Measurements from ENCODE around the gene GYG2. TPM values are rescaled to one million over a fixed set of nuclear protein-coding genes. Genes with fewer than 3 reads are reported as not detected.
A peak's percentile ranks its signal among the peaks of the same experiment; 100 is the strongest.
"Not testable (repeated sequence)": the region's sequence is repeated elsewhere in the genome, so short reads cannot be mapped to it uniquely, and the experiment has no call there.

Gene GYG2
- total and polyA plus RNA-seq, 2 of the 13 experiments (the other 11 are each of a cell fraction or from before 2014, with no cell fraction given) = 20.0 to 24.3 TPM

DNA sequence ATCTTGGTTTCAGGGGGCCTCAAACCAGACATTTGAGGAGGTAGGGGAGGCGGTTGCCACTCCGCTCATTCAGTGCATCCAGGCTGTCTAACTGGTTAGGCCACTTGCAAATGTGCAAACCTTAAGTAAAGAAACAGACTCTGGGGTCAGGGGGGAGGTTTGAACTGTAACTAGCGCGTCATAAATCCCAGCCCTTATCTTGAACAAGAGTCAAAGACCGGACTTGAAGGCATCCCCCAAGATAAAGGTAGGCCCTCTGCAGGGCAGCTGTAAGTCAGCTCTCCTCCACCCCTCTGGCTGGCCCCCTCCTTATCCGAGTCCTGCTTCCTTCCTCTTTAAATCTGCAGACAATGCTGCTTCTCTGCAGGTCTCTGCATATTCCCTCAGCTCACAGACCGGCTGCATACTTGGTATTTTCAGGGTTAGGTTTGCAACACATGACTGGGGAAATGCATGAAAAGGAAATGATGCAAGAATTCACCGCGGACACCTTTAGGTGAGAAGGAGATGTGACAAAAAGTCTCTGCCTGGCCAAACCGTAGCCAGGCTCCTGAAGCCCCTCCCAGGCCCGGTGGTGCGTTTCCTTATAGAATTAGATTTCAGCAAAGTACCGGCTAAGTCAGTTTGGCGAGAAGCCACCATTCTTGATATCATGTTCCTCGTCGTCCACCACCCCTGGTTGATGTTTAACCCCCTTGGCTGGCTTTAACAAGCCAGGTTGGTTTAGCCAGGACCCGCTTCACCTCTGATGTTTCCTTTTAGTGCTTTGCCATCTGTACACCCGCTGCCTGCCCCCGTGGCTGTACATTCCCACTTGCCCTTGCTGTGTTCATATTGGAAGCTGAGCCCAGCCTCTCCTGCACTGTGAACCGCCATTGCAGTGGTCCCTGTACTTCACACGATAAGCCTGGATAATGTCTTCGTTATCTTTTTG is 69.2 kb downstream of the GYG2 start (continued):
- TF ChIP-seq FOXP4 (CRISPR knock-in tag; IDR thresholded peaks at IDR 0.05) = 0 out of 2 replicates have a peak, but pooled peaks have one; percentile 15
- peak in 1 of 2 experiments; percentile 56; a peak in 2 of 4 replicates for TF ChIP-seq POLR2A (IDR thresholded peaks at IDR 0.05; ENCODE audit: insufficient read depth in 1 of 2, low read depth in 2 of 2, low read length in 2 of 2)
- peak; percentile 54; the same call in 1 of the 2 replicates for TF ChIP-seq HOXA3 (CRISPR knock-in tag; IDR thresholded peaks at IDR 0.05)
- TF ChIP-seq, protein P1, sequence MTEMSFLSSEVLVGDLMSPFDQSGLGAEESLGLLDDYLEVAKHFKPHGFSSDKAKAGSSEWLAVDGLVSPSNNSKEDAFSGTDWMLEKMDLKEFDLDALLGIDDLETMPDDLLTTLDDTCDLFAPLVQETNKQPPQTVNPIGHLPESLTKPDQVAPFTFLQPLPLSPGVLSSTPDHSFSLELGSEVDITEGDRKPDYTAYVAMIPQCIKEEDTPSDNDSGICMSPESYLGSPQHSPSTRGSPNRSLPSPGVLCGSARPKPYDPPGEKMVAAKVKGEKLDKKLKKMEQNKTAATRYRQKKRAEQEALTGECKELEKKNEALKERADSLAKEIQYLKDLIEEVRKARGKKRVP (CRISPR knock-in tag; IDR thresholded peaks at IDR 0.05) = peak in 1 of 2 experiments; percentile 86; a peak in 2 of 4 replicates
- 0 out of 2 replicates have a peak, but pooled peaks have one; percentile 27 for TF ChIP-seq TFDP2 (CRISPR knock-in tag; IDR thresholded peaks at IDR 0.05)
- peak; percentile 42 for TF ChIP-seq HNF4A (CRISPR knock-in tag; IDR thresholded peaks at IDR 0.05)
- TF ChIP-seq GFI1 (CRISPR knock-in tag; IDR thresholded peaks at IDR 0.05; ENCODE audit: borderline replicate concordance) = peak; percentile 59; the same call in 1 of the 2 replicates
- peak; percentile 51; the same call in 1 of the 2 replicates for TF ChIP-seq ZBTB21 (CRISPR knock-in tag; IDR thresholded peaks at IDR 0.05)
- not testable (repeated sequence) for TF ChIP-seq CREB1 (IDR thresholded peaks at IDR 0.05)
- TF ChIP-seq CREB1 (CRISPR knock-in tag; IDR thresholded peaks at IDR 0.05) = peak; percentile 32; the same call in 1 of the 2 replicates
- peak; percentile 68 for TF ChIP-seq TBX2 (CRISPR knock-in tag; IDR thresholded peaks at IDR 0.05; ENCODE audit: borderline replicate concordance)
- peak; percentile 42; the same call in 1 of the 2 replicates for TF ChIP-seq ZBTB34 (CRISPR knock-in tag; IDR thresholded peaks at IDR 0.05)
